Activated CD4-positive, alpha-beta T cell treated with anti-CD3 and anti-CD28 coated beads for 4 hours (primary cell): ENCODE measurements around the gene CHSY1.
"Not testable (repeated sequence)": the region's sequence is repeated elsewhere in the genome, so short reads cannot be mapped to it uniquely, and the experiment has no call there.

Experiments used
- DNase-seq, 2 donors: peaks; one replicate each; pipeline ENCODE4 v3.0.0-alpha.2; 2020

Gene CHSY1

GRCh38 chr15:101132390-101133180 lies 119.3 kb downstream of the CHSY1 start:
- no peak for DNase-seq

DNA sequence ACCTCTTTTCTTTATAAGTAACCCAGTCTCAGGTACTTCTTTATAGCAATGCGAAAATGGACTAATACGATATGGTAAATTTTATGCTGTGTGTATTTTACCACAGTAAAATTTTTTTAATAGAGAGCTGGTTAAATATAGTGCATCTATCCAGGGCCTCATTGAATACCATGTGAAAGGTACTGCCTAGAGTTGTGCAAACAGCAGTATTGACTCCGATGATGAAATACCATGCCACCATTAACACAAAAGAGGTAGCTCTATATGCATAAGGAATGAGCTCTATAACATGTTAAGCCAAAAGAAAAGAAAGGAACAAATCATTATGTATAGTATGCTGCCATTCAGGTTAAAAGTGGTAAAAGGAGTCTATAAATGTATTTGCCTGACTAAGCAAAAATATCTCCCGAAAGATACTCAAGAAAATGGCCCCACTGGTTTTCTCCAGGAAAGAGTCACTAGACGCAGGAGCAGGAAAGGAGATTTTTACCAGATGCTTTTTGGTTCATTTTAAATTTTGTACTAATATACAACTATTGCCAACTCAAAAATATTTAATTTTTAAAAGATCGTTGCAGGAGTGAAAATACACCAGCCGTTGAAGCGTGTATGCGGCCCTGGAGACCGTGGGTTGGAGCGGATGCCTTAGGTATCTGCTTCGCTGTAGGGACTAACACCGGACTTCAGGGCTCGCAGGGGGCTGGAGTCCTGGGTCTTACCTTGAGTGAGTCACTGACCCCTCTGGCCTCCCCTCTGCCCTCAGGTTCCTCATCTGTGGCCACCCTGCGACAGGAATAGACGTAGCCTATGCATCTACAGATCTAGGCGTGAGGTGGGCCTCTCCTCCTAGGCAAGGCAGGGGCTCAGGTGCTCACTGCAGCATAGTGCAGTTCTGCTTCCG lies 120.1 kb downstream of the CHSY1 start:
- no peak for DNase-seq

DNA sequence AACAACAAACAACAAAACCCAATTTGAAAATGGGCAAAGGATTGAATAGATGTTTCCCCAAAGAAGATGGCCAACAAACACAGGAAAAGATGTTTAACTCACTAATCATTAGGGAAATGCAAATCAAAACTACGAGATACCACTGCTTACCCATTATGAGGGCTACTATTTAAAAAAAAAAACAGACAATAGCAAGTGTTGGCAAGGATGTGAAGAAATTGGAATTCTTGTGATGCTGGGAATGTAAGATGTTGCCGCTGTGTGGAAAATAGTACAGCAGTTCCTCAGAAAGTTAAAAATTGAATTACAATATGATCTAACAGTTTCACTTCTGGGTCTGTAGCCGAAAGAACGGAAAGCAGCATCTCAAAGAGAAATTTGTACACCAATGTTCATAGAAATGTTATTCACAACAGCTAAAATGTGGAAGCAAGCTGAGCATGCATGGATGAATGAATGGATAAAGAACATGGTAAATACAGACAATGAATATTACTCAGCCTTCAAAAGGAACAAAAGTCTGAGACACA lies 121.9 kb downstream of the CHSY1 start:
- DNase-seq, result no peak

DNA sequence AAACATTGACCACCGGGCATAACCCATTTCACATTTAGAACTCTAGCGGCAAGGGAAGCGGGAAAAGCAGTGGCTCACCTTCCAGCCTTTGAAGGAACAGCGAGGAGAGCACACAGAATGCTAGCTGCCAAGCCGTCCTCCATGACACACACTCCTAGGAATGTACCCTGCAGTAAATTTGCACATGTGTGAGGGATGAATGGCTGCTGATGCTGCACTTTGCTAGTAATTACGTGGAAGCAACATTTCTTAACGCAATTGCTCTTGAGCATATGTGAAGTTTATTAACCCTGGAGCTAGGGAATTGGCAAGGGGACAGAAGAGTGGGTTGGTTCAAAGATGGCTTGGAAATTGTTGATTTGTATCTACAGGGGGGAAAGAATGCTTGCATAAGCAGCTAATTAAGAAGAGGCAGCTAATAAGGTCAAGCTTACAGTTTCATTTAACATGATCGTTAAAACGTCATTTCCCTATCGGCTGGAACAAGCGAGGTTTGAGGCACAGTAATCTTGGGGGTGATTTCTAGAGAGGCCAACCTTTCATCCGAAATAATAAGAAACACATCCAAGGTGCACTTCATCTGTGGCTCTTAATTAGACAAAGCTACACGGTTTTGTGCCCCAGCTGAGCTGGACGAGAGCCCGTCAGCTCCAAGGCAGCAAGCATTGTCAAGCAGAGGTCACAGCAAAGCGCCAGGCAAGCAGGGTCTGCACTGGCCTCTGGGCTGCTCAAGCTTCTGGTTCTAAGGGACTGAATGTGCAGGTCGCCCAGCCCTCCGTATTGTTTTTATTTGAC lies 123.4 kb downstream of the CHSY1 start:
- no peak for DNase-seq

DNA sequence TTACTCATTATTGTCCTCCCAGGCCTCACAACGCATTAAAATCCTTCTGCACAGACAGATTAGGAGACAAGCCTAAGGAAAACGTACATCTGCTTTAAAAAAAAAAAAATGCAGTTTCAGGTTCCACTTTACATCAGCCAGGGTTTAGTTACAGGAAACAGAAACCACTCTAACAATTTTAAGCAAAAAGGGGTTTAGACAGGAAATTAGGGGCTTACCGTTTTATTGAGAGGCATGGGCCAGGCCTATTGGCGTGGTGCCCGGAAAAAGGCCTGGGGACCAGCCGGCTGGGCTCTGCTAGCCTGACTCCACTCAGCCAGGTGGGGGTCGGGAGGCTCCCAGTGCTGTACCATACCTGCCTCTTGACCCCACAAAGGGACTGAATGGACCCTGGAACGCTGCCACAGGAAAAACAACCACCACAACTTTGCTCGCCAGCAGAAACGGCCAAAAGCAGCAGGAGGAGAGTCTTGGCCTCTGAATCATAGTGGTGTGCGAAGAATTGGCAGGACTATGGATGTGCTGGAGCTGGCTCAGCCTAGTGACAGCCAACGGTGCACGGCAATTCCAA lies 124.3 kb downstream of the CHSY1 start:
- DNase-seq, result peak; percentile 12 to 42

DNA sequence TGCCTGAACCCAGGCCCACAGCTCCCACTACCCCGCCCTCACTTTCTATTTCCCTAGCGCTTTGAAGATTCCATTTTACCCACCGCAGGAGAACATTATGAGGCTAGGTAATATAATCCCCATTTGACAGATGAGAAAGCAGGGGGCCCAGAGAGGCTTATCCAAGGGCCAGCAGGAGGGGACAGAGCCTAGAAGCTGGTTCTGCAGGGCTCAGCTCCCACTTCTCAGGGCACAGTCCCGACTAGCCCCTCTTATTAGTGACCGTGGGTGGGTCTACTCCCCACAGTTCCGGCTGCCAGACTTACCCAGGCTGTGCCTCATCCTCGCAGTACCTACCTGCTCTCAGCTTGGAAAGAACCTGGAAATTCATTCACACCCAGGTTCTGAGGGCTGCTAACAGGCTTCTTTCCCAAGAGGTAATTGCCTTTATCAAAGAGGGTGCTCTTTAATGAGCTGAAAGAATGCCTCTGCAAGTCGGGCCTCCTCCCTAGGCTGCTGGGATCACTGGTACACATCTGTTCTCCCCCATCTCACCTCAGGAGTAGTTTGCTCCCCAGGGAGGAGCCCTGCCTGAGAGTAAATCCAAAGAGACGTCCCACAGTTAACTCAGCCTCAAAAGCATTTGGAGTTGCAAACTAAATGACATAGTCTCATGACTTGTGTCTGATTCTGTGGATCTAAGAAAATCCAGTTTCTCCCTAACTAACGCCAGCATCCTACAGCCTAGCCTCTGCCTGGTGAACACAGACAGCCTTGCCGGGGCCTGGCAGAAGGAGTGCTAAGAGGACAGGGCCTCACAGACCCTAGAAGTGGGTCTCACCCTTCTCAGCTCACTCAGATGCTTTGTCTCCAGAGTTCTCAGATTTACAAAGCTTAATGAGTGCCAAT lies 125.0 kb downstream of the CHSY1 start:
- DNase-seq, result peak in 1 of 2 donors; percentile 22

DNA sequence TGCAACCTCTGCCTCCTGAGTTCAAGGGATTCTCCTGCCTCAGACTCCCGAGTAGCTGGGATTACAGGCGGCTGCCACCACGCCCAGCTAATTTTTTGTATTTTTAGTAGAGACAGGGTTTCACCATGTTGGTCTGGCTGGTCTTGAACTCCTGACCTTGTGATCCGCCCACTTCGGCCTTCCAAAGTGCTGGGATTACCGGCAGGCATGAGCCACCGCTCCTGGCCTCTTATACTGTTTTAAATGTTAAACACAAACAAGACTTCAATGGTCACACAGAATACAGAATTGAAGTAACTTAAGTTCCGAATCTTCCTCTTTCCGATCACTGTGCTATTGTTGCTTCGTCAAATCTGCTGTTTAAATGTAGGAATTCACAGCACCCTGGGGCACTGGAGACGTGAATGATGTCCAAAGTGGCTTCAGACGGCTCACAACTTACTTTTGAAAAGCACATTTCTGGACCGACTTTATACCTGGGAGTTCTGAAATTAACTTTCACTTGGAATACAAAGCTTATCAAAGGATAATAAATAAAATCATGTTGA lies 125.9 kb downstream of the CHSY1 start:
- not testable (repeated sequence) for DNase-seq
